ENCODE measurements around the gene GRID1. TPM values are rescaled to one million over a fixed set of nuclear protein-coding genes. Genes with fewer than 3 reads are reported as not detected.
A peak's percentile ranks its signal among the peaks of the same experiment; 100 is the strongest.

Gene GRID1
- total RNA-seq, 3 donors from 2014 or later: 0.61 to 1.9 (median 0.87) TPM

DNA sequence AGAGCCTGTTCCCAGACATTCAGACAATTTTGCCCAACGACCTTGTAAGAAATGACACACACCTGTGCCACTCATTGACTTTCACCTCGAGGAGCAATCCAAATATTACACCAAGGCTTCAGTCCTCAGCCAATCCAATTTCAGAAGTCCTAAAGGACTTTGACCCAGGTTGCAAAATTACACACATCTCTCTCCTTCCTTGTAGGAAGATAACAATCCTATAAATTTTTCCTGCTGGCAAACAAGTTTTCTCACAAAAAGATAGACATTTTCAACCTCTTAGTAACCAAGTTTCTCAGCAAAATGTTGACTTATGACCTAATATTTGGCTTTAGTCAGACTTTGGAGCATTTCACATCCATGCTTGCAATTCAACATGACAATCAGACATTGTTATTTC, 745.0 kb downstream of the GRID1 start:
- peaks cover 12% of the 10 kb centered on the region for H3K4me1 ChIP-seq (ENCODE audit: low read depth)
- DNase-seq (peak in 1 of 3 donors; percentile 57), ATAC-seq (peak; percentile 94)
- no peak overlapping the region for H3K4me3 ChIP-seq
- intact Hi-C loops (cut with DNase I, micrococcal nuclease): no loop called here
- TF ChIP-seq, protein P1, sequence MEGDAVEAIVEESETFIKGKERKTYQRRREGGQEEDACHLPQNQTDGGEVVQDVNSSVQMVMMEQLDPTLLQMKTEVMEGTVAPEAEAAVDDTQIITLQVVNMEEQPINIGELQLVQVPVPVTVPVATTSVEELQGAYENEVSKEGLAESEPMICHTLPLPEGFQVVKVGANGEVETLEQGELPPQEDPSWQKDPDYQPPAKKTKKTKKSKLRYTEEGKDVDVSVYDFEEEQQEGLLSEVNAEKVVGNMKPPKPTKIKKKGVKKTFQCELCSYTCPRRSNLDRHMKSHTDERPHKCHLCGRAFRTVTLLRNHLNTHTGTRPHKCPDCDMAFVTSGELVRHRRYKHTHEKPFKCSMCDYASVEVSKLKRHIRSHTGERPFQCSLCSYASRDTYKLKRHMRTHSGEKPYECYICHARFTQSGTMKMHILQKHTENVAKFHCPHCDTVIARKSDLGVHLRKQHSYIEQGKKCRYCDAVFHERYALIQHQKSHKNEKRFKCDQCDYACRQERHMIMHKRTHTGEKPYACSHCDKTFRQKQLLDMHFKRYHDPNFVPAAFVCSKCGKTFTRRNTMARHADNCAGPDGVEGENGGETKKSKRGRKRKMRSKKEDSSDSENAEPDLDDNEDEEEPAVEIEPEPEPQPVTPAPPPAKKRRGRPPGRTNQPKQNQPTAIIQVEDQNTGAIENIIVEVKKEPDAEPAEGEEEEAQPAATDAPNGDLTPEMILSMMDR (IDR thresholded peaks at IDR 0.05): no peak
- H3K36me3 ChIP-seq (ENCODE audit: low read depth): no peaks in the 10 kb centered on the region
- no peaks in the 10 kb centered on the region for H3K9me3 ChIP-seq

DNA sequence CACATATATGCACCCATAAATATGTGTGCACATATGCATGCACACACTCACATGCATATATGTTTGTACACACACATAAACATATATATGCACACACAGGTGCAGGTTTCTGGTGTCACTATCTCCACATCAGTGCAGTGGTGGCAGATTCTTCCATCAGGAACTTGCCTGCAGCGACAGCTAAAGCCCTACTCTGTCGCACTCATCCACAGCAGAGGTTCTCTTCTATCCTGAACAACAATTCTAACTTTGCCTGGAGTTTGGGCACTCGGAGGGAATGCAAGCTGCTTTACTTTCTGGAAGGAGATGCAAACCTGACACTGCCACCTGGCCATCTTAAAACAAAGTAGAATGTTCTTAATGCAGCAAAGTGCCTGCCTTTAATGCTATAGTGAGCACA, 745.8 kb downstream of the GRID1 start:
- Histone ChIP-seq H3K36me3 (ENCODE audit: low read depth) (no peaks in the 10 kb centered on the region), H3K4me1 (ENCODE audit: low read depth) (peaks cover 12% of the 10 kb centered on the region), H3K9me3 (no peaks in the 10 kb centered on the region), H3K4me3 (no peak overlapping the region)
- TF ChIP-seq, protein P1 (IDR thresholded peaks at IDR 0.05): no peak
- DNase-seq (no peak), ATAC-seq (no peak)
- intact Hi-C loops (cut with DNase I, micrococcal nuclease): no loop called here

DNA sequence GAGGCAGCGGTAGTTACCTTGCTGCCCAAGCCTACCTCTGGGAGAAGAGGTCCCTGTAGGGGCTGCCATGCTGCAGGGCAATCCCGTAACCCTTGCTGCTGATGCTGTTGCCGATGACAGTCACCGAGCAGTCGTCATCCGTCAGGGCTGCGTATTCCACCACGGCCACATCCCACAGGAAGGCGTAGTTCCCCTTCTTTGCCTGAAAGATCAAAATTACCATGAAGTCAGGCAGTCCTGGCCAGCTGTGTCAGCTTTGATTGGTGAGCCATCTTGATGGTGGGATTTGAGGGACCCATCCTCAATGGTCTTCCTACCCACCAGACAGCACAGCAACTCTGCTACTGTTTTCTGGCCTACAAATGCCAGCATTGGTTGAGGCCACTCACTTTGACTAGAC, 746.8 kb downstream of the GRID1 start:
- no peaks in the 10 kb centered on the region for H3K9me3 ChIP-seq
- no peaks in the 10 kb centered on the region for H3K36me3 ChIP-seq (ENCODE audit: low read depth)
- H3K4me1 ChIP-seq (ENCODE audit: low read depth): peaks cover 12% of the 10 kb centered on the region
- no peak for DNase-seq
- TF ChIP-seq, protein P1 (IDR thresholded peaks at IDR 0.05): no peak
- H3K4me3 ChIP-seq: no peak overlapping the region
- no peak for ATAC-seq
- intact Hi-C loops (cut with DNase I, micrococcal nuclease): no loop called here

- Histone ChIP-seq H3K36me3 (ENCODE audit: low read depth) (no peaks in the 10 kb centered on the region), H3K4me1 (ENCODE audit: low read depth) (peaks cover 12% of the 10 kb centered on the region), H3K4me3 (no peak overlapping the region), H3K9me3 (no peaks in the 10 kb centered on the region)
- ATAC-seq (no peak), DNase-seq (no peak)
- TF ChIP-seq, protein P1 (IDR thresholded peaks at IDR 0.05): no peak
- intact Hi-C loops (cut with DNase I, micrococcal nuclease): no loop called here
Measured at GRCh38 chr10:85618841-85619240, 747.8 kb downstream of the GRID1 start.

DNA sequence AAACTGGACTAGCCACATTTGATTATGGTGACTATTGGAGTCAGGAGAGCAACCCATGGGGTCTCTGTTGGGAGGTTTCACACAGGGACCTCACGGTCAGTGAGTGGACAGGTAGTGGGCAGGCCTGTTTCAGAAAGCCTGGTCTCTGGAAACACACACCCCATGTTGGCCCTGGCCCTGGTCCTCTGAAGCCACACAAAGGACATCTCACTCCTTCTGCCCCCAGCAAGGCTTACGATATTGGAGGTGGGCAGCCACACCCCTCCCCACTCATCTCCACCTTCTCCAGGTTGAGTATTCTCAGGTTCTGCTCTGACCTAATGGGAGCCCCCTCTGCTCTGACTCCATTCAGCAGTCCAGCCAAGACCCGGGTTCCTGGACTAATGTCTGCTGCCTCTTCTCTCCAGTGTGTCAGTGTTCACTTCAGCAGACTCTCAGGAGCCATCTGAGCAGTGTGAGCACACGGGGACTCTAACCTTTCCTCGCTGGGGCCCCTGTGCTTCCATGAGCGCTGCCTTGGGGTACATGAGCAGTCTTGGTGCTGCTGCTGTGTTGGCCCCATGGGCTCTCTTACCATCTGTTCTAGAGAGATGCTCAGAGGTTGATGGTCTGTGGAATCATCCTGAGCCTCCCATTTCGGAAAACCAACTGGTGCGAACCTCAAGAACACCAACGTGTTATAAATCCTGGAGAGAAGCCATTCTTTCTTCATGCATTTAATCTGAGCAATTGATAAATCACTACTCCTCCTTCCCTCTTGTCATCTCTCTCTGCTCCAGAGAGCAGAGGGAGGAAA, 748.6 kb downstream of the GRID1 start:
- DNase-seq: no peak
- H3K9me3 ChIP-seq: no peaks in the 10 kb centered on the region
- H3K4me1 ChIP-seq (ENCODE audit: low read depth): peaks cover 15% of the 10 kb centered on the region
- intact Hi-C loops (cut with DNase I, micrococcal nuclease): no loop called here
- H3K36me3 ChIP-seq (ENCODE audit: low read depth): no peaks in the 10 kb centered on the region
- ATAC-seq: no peak
- TF ChIP-seq, protein P1 (IDR thresholded peaks at IDR 0.05): no peak
- H3K4me3 ChIP-seq: no peak overlapping the region
